Mesendoderm (in vitro differentiated cells): Measurements from ENCODE around the gene ILKAP.

Experiments
- DNase-seq: peaks from one replicate; pipeline ENCODE4 v3.0.0; 2013
- H2AK5ac ChIP-seq: 2 replicates; pipeline ENCODE4 v1.6.1; 2013; ENCODE audit warnings: low read length, inconsistent platforms
- H2BK120ac ChIP-seq: 2 replicates; pipeline ENCODE4 v1.6.1; 2013; ENCODE audit warnings: low read depth, mild to moderate bottlenecking, low read length, moderate library complexity, mixed read lengths
- H2BK15ac ChIP-seq: replicated peaks from 2 replicates; pipeline ENCODE4 v1.6.1; 2013; ENCODE audit warnings: low read depth, mild to moderate bottlenecking, moderate library complexity
- H2BK5ac ChIP-seq: 2 replicates; pipeline ENCODE4 v1.6.1; 2013; ENCODE audit warnings: low read length, inconsistent platforms
- H3K18ac ChIP-seq: 2 replicates; pipeline ENCODE4 v1.6.1; 2013; ENCODE audit warnings: mild to moderate bottlenecking, low read length, mixed read lengths
- H3K23ac ChIP-seq: one replicate; pipeline ENCODE4 v1.6.1; 2013; ENCODE audit warnings: low read length
- H3K27ac ChIP-seq: 2 replicates; pipeline ENCODE4 v1.5.1; 2013; ENCODE audit warnings: low read depth, mild to moderate bottlenecking, inconsistent platforms, low read length, moderate library complexity
- H3K27me3 ChIP-seq: 2 replicates; pipeline ENCODE4 v1.6.1; 2013; ENCODE audit warnings: low read length, control low read depth, mild to moderate bottlenecking, inconsistent platforms; ENCODE audit not compliant: insufficient read depth, poor library complexity
- H3K36me3 ChIP-seq: 2 replicates; pipeline ENCODE4 v1.6.1; 2013; ENCODE audit warnings: low read length, inconsistent platforms; ENCODE audit not compliant: control insufficient read depth, insufficient read depth
- H3K4ac ChIP-seq: one replicate; pipeline ENCODE4 v1.6.1; 2013; ENCODE audit warnings: low read depth, mild to moderate bottlenecking, low read length, moderate library complexity
- H3K4me1 ChIP-seq: 2 replicates; pipeline ENCODE4 v1.6.1; 2013; ENCODE audit warnings: low read depth, low read length, inconsistent platforms; ENCODE audit not compliant: control insufficient read depth
- H3K4me2 ChIP-seq: 2 replicates; pipeline ENCODE4 v1.6.1; 2013; ENCODE audit warnings: low read length
- H3K4me3 ChIP-seq: 2 replicates; pipeline ENCODE4 v1.5.1; 2013; ENCODE audit warnings: mild to moderate bottlenecking, low read length
- H3K56ac ChIP-seq: one replicate; pipeline ENCODE4 v1.6.1; 2013; ENCODE audit warnings: low read length
- H3K79me1 ChIP-seq: 2 replicates; pipeline ENCODE4 v1.6.1; 2013; ENCODE audit warnings: low read length, inconsistent platforms
- H3K79me2 ChIP-seq: 2 replicates; pipeline ENCODE4 v1.6.1; 2013; ENCODE audit warnings: mild to moderate bottlenecking, low read length; ENCODE audit not compliant: control insufficient read depth, insufficient read depth
- H3K9ac ChIP-seq: 2 replicates; pipeline ENCODE4 v1.6.1; 2013; ENCODE audit warnings: low read length, inconsistent platforms
- H4K5ac ChIP-seq: one replicate; pipeline ENCODE4 v1.6.1; 2013; ENCODE audit warnings: low read length
- H4K8ac ChIP-seq: one replicate; pipeline ENCODE4 v1.6.1; 2013; ENCODE audit warnings: low read depth, mild to moderate bottlenecking, control low read depth, low read length, moderate library complexity
- WGBS: extraction: QIAGEN DNeasy Blood & Tissue Kit; methylation state at CpG from one replicate; pipeline ENCODE4 v1.1.7; 2013; ENCODE audit warnings: low lambda C conversion rate, missing lambda C conversion rate; ENCODE audit not compliant: insufficient coverage; ENCODE audit errors: extremely low coverage; 5-methylcytosine and 5-hydroxymethylcytosine counted together

The ILKAP gene

GRCh38 chr2:238159071-238159539 is 44.4 kb downstream of the ILKAP start:
- no peak for DNase-seq
- Histone ChIP-seq H3K27me3 (peaks cover 11% of the 10 kb centered on the region), H2AK5ac (no peak overlapping the region), H4K5ac (no peak overlapping the region), H2BK120ac (no peak overlapping the region), H3K27ac (no peak overlapping the region), H3K79me1 (no peaks in the 10 kb centered on the region), H3K18ac (no peak overlapping the region), H3K79me2 (no peaks in the 10 kb centered on the region), H3K4me2 (peak overlapping the region; percentile 16), H3K4me1 (no peaks in the 10 kb centered on the region), H3K36me3 (no peaks in the 10 kb centered on the region), H2BK5ac (no peak overlapping the region), H3K9ac (peak overlapping the region; percentile 40), H3K56ac (peak overlapping the region; percentile 61), H3K23ac (no peak overlapping the region), H2BK15ac (no peak overlapping the region), H4K8ac (no peak overlapping the region), H3K4me3 (no peak overlapping the region), H3K4ac (no peak overlapping the region)
- no CpG with 5 or more reads among the region's 52 CpGs for WGBS

GRCh38 chr2:238158509-238159070 is 44.9 kb downstream of the ILKAP start, which contains the start of gene ERFE:
Gene ERFE, plus strand, starts transcription at chr2:238158970. Its CDS starts 38 bp downstream, at chr2:238159008.
- peak within 1 kb of the TSS; percentile 61 for H3K56ac ChIP-seq

GRCh38 chr2:238158018-238158508 is 45.4 kb downstream of the ILKAP start:
- H2BK120ac ChIP-seq, result no peak overlapping the region
- H3K27me3 ChIP-seq, result peaks cover 3% of the 10 kb centered on the region
- H3K27ac ChIP-seq, result no peak overlapping the region
- no peaks in the 10 kb centered on the region for H3K4me1 ChIP-seq
- no peak overlapping the region for H2BK15ac ChIP-seq
- H3K56ac ChIP-seq, result no peak overlapping the region
- no peak overlapping the region for H2AK5ac ChIP-seq
- no peak overlapping the region for H3K18ac ChIP-seq
- no peak overlapping the region for H4K5ac ChIP-seq
- no peak overlapping the region for H3K4ac ChIP-seq
- no peak overlapping the region for H3K9ac ChIP-seq
- H3K4me2 ChIP-seq, result no peak overlapping the region
- H4K8ac ChIP-seq, result no peak overlapping the region
- no peak for DNase-seq
- H3K79me1 ChIP-seq, result no peaks in the 10 kb centered on the region
- no peak overlapping the region for H3K4me3 ChIP-seq
- no peak overlapping the region for H3K23ac ChIP-seq
- H3K79me2 ChIP-seq, result no peaks in the 10 kb centered on the region
- no CpG with 5 or more reads among the region's 21 CpGs for WGBS
- no peaks in the 10 kb centered on the region for H3K36me3 ChIP-seq
- no peak overlapping the region for H2BK5ac ChIP-seq

More at GRCh38 chr2:238158509-238159070, 44.9 kb downstream of the ILKAP start, which contains the start of gene ERFE:
- Histone ChIP-seq H2AK5ac (no peak within 1 kb of the TSS), H2BK5ac (no peak within 1 kb of the TSS), H3K4me2 (peak within 1 kb of the TSS; percentile 16), H3K79me1 (no peaks in the 10 kb centered on the region), H2BK120ac (no peak within 1 kb of the TSS), H3K27me3 (peaks cover 8% of the 10 kb centered on the region), H3K18ac (no peak within 1 kb of the TSS), H3K4ac (no peak within 1 kb of the TSS), H3K4me3 (no peak within 1 kb of the TSS), H3K27ac (no peak within 1 kb of the TSS), H3K4me1 (no peaks in the 10 kb centered on the region), H3K79me2 (no peaks in the 10 kb centered on the region), H2BK15ac (no peak within 1 kb of the TSS), H3K23ac (no peak within 1 kb of the TSS), H3K36me3 (no peaks in the 10 kb centered on the region), H4K5ac (no peak within 1 kb of the TSS), H3K9ac (peak within 1 kb of the TSS; percentile 40), H4K8ac (no peak within 1 kb of the TSS)
- WGBS, result no CpG with 5 or more reads among the region's 61 CpGs
- DNase-seq, result peak; percentile 65

GRCh38 chr2:238157506-238158017 is 45.9 kb downstream of the ILKAP start:
- Histone ChIP-seq H3K4me2 (no peak overlapping the region), H3K27me3 (peaks cover 3% of the 10 kb centered on the region), H2AK5ac (no peak overlapping the region), H3K4me3 (no peak overlapping the region), H2BK120ac (no peak overlapping the region), H3K4ac (no peak overlapping the region), H2BK15ac (no peak overlapping the region), H4K5ac (no peak overlapping the region), H3K4me1 (no peaks in the 10 kb centered on the region), H3K79me1 (no peaks in the 10 kb centered on the region), H2BK5ac (no peak overlapping the region), H3K36me3 (no peaks in the 10 kb centered on the region), H3K9ac (no peak overlapping the region), H3K27ac (no peak overlapping the region), H3K56ac (no peak overlapping the region), H3K23ac (no peak overlapping the region), H3K79me2 (no peaks in the 10 kb centered on the region), H3K18ac (no peak overlapping the region), H4K8ac (no peak overlapping the region)
- DNase-seq, result no peak
- WGBS, result no CpG with 5 or more reads among the region's 14 CpGs

- no peak overlapping the region for H2BK120ac ChIP-seq
- H3K4me3 ChIP-seq, result no peak overlapping the region
- H3K79me1 ChIP-seq, result no peaks in the 10 kb centered on the region
- H2BK5ac ChIP-seq, result no peak overlapping the region
- no peaks in the 10 kb centered on the region for H3K79me2 ChIP-seq
- no peak overlapping the region for H3K27ac ChIP-seq
- H4K8ac ChIP-seq, result no peak overlapping the region
- no CpG with 5 or more reads among the region's 18 CpGs for WGBS
- H3K27me3 ChIP-seq, result peaks cover 3% of the 10 kb centered on the region
- H3K56ac ChIP-seq, result no peak overlapping the region
- H2BK15ac ChIP-seq, result no peak overlapping the region
- H3K23ac ChIP-seq, result no peak overlapping the region
- H3K9ac ChIP-seq, result no peak overlapping the region
- no peaks in the 10 kb centered on the region for H3K4me1 ChIP-seq
- no peak overlapping the region for H2AK5ac ChIP-seq
- no peak overlapping the region for H3K4ac ChIP-seq
- H3K4me2 ChIP-seq, result no peak overlapping the region
- DNase-seq, result no peak
- H4K5ac ChIP-seq, result no peak overlapping the region
- H3K18ac ChIP-seq, result no peak overlapping the region
- no peaks in the 10 kb centered on the region for H3K36me3 ChIP-seq
Measured at GRCh38 chr2:238155761-238156694, 47.5 kb downstream of the ILKAP start.
